Measurements from ENCODE around the gene RHOT2. TPM values are rescaled to one million over a fixed set of nuclear protein-coding genes. Genes with fewer than 3 reads are reported as not detected.

RHOT2 gene
- total RNA-seq = 10 to 100 TPM; 35.3 to 58.8 (median 48.8) TPM
- polyA plus RNA-seq = 100 to 1,000 TPM in 1 of 3 donors, 10 to 100 TPM in 2; 48.3 to 159 (median 52.9) TPM

- Histone ChIP-seq H3K9me3 (no peaks in the 10 kb centered on the region), H3K4me3 (peak within 1 kb of the TSS; percentile 62 to 99 (median 86)), H3K4me1 (peaks cover 0 to 28% (median 22%) of the 10 kb centered on the region in 4 donors), H3K27me3 (no peaks in the 10 kb centered on the region), H3K36me3 (peaks cover 31 to 36% (median 34%) of the 10 kb centered on the region in 4 donors), H3K27ac (peak within 1 kb of the TSS; percentile 82 to 94 (median 86))
- intact Hi-C loops (cut with DNase I) = loop anchor here (10.0 kb wide), 1 partner anchor 283 kb away; the partner anchor contains the start of gene PGAP6
- TF ChIP-seq CTCF (IDR thresholded peaks at IDR 0.05) = peak; percentile 13 to 88 (median 38)
- TF ChIP-seq POLR2AphosphoS5 (IDR thresholded peaks at IDR 0.05) = peak; percentile 72 to 92 (median 81)
- TF ChIP-seq EP300 (IDR thresholded peaks at IDR 0.05) = no peak
- TF ChIP-seq POLR2A (IDR thresholded peaks at IDR 0.05) = peak in 1 of 2 donors; percentile 48
- DNase-seq = peak; percentile 96
- 1% methylated on average over 78 of the region's 78 CpGs for WGBS, 2 donors
These were observed at the start of gene RHOT2 for GRCh38 chr16:667780-668518. Gene RHOT2, plus strand, starts transcription at chr16:668132. Its CDS starts 68 bp downstream, at chr16:668200.

- H3K4me1 ChIP-seq = peaks cover 0 to 15% (median 10%) of the 10 kb centered on the region in 4 donors
- H3K36me3 ChIP-seq = peaks cover 0 to 4% (median 0%) of the 10 kb centered on the region in 4 donors
- DNase-seq = peak; percentile 58
- no peak overlapping the region for H3K27ac ChIP-seq
- H3K9me3 ChIP-seq = no peaks in the 10 kb centered on the region
- 91 to 94% methylated on average over 20 of the region's 20 CpGs for WGBS, 2 donors
- intact Hi-C loops (cut with DNase I) = no loop called here
- H3K27me3 ChIP-seq = no peaks in the 10 kb centered on the region
- no peak for TF ChIP-seq EP300 (IDR thresholded peaks at IDR 0.05)
- no peak for TF ChIP-seq POLR2A (IDR thresholded peaks at IDR 0.05)
- no peak for TF ChIP-seq POLR2AphosphoS5 (IDR thresholded peaks at IDR 0.05)
- no peak for TF ChIP-seq CTCF (IDR thresholded peaks at IDR 0.05)
- H3K4me3 ChIP-seq = no peak overlapping the region
These were observed 48.3 kb upstream of the RHOT2 start for GRCh38 chr16:619476-620100.

- H3K4me3 ChIP-seq = no peak overlapping the region
- peaks cover 0 to 15% (median 10%) of the 10 kb centered on the region in 4 donors for H3K4me1 ChIP-seq
- H3K9me3 ChIP-seq = no peaks in the 10 kb centered on the region
- intact Hi-C loops (cut with DNase I) = no loop called here
- H3K36me3 ChIP-seq = peaks cover 0 to 5% (median 3%) of the 10 kb centered on the region in 4 donors
- DNase-seq = no peak
- WGBS, 2 donors = 88 to 93% methylated on average over 41 of the region's 41 CpGs
- no peaks in the 10 kb centered on the region for H3K27me3 ChIP-seq
- TF ChIP-seq EP300 (IDR thresholded peaks at IDR 0.05) (no peak), POLR2AphosphoS5 (IDR thresholded peaks at IDR 0.05) (no peak)
- H3K27ac ChIP-seq = peak overlapping the region in 1 of 4 donors; percentile 73
These were observed 47.0 kb upstream of the RHOT2 start for GRCh38 chr16:620700-621525.

GRCh38 chr16:621526-622105, 46.3 kb upstream of the RHOT2 start:
- Histone ChIP-seq H3K9me3 (no peaks in the 10 kb centered on the region), H3K27me3 (no peaks in the 10 kb centered on the region), H3K27ac (peak overlapping the region; percentile 42 to 73 (median 70)), H3K4me3 (peak overlapping the region in 2 of 4 donors; percentile 11 to 16), H3K36me3 (peaks cover 0 to 8% (median 6%) of the 10 kb centered on the region in 4 donors), H3K4me1 (peaks cover 0 to 20% (median 14%) of the 10 kb centered on the region in 4 donors)
- TF ChIP-seq POLR2A (IDR thresholded peaks at IDR 0.05) (no peak), EP300 (IDR thresholded peaks at IDR 0.05) (no peak)
- intact Hi-C loops (cut with DNase I) = no loop called here
- DNase-seq = peak; percentile 64
- 74 to 84% methylated on average over 21 of the region's 21 CpGs for WGBS, 2 donors

GRCh38 chr16:622920-623280, 45.0 kb upstream of the RHOT2 start:
- peak overlapping the region in 3 of 4 donors; percentile 69 to 73 (median 71) for H3K27ac ChIP-seq
- no peak overlapping the region for H3K4me3 ChIP-seq
- peaks cover 0 to 15% (median 8%) of the 10 kb centered on the region in 4 donors for H3K36me3 ChIP-seq
- 92 to 96% methylated on average over 17 of the region's 17 CpGs for WGBS, 2 donors
- no peaks in the 10 kb centered on the region for H3K9me3 ChIP-seq
- TF ChIP-seq POLR2AphosphoS5 (IDR thresholded peaks at IDR 0.05) = no peak
- TF ChIP-seq EP300 (IDR thresholded peaks at IDR 0.05) = no peak
- no peak for TF ChIP-seq CTCF (IDR thresholded peaks at IDR 0.05)
- no peak for TF ChIP-seq POLR2A (IDR thresholded peaks at IDR 0.05)
- H3K27me3 ChIP-seq = no peaks in the 10 kb centered on the region
- peaks cover 0 to 30% (median 21%) of the 10 kb centered on the region in 4 donors for H3K4me1 ChIP-seq
- intact Hi-C loops (cut with DNase I) = no loop called here
- peak; percentile 66 for DNase-seq
